ENCODE data around the gene IL12B. TPM values are rescaled to one million over a fixed set of nuclear protein-coding genes. Genes with fewer than 3 reads are reported as not detected.

The IL12B gene
- total and polyA plus RNA-seq, 4 donors, result 0.08 to 0.11 TPM; not detected in 2

- no peak for ATAC-seq (ENCODE audit: insufficient read depth, low FRiP score)
- Histone ChIP-seq H3K4me3 (no peak overlapping the region), H3K27me3 (ENCODE audit: control insufficient read depth in 3 of 3, insufficient read depth in 3 of 3, low read length in 2 of 3) (no peaks in the 10 kb centered on the region), H3K9me3 (ENCODE audit: control insufficient read depth in 4 of 4, insufficient read depth in 3 of 4, low read length in 3 of 4) (no peaks in the 10 kb centered on the region), H3K27ac (ENCODE audit: low read depth in 1 of 2, low read length in 1 of 2) (no peak overlapping the region), H3K9ac (ENCODE audit: insufficient read depth in 1 of 2, low read length in 2 of 2) (no peak overlapping the region), H3K4me1 (ENCODE audit: control insufficient read depth in 5 of 5, insufficient read depth in 5 of 5, low read length in 5 of 5) (peaks cover 0 to 6% (median 4%) of the 10 kb centered on the region in 5 donors), H3K36me3 (ENCODE audit: control insufficient read depth in 4 of 4, insufficient read depth in 4 of 4, low read length in 4 of 4) (no peaks in the 10 kb centered on the region)
- DNase-seq, result peak in 2 of 3 donors; percentile 10 to 20
- no peak for TF ChIP-seq CTCF (IDR thresholded peaks at IDR 0.05; ENCODE audit: control extremely low read depth, extremely low read depth)
- 26 to 33% methylated on average over 1 of the region's 1 CpG for WGBS, 2 donors
Measured at GRCh38 chr5:159337016-159337955, 7.0 kb upstream of the IL12B start.

- no peak for ATAC-seq (ENCODE audit: insufficient read depth, low FRiP score)
- no peak overlapping the region for H3K9ac ChIP-seq (ENCODE audit: insufficient read depth in 1 of 2, low read length in 2 of 2)
Measured at GRCh38 chr5:159336586-159336985, 6.3 kb upstream of the IL12B start.

GRCh38 chr5:159333545-159333925, 3.2 kb upstream of the IL12B start:
- no peak for TF ChIP-seq CTCF (IDR thresholded peaks at IDR 0.05; ENCODE audit: control extremely low read depth, extremely low read depth)
- ATAC-seq (ENCODE audit: insufficient read depth, low FRiP score), result no peak
- no peak for DNase-seq
- WGBS, 2 donors, result 90 to 100% methylated on average over 1 of the region's 1 CpG
- no peak overlapping the region for H3K4me3 ChIP-seq
- H3K36me3 ChIP-seq (ENCODE audit: control insufficient read depth in 4 of 4, insufficient read depth in 4 of 4, low read length in 4 of 4), result no peaks in the 10 kb centered on the region
- no peak overlapping the region for H3K9ac ChIP-seq (ENCODE audit: insufficient read depth in 1 of 2, low read length in 2 of 2)
- H3K9me3 ChIP-seq (ENCODE audit: control insufficient read depth in 4 of 4, insufficient read depth in 3 of 4, low read length in 3 of 4), result no peaks in the 10 kb centered on the region
- H3K27me3 ChIP-seq (ENCODE audit: control insufficient read depth in 3 of 3, insufficient read depth in 3 of 3, low read length in 2 of 3), result peaks cover 0 to 11% (median 0%) of the 10 kb centered on the region in 3 donors
- H3K27ac ChIP-seq (ENCODE audit: low read depth in 1 of 2, low read length in 1 of 2), result no peak overlapping the region
- H3K4me1 ChIP-seq (ENCODE audit: control insufficient read depth in 5 of 5, insufficient read depth in 5 of 5, low read length in 5 of 5), result peaks cover 0 to 9% (median 0%) of the 10 kb centered on the region in 5 donors

More at GRCh38 chr5:159336586-159336985, 6.3 kb upstream of the IL12B start:
- Histone ChIP-seq H3K36me3 (ENCODE audit: control insufficient read depth in 4 of 4, insufficient read depth in 4 of 4, low read length in 4 of 4) (no peaks in the 10 kb centered on the region), H3K9me3 (ENCODE audit: control insufficient read depth in 4 of 4, insufficient read depth in 3 of 4, low read length in 3 of 4) (no peaks in the 10 kb centered on the region), H3K4me3 (no peak overlapping the region), H3K4me1 (ENCODE audit: control insufficient read depth in 5 of 5, insufficient read depth in 5 of 5, low read length in 5 of 5) (peaks cover 0 to 2% (median 0%) of the 10 kb centered on the region in 5 donors), H3K27ac (ENCODE audit: low read depth in 1 of 2, low read length in 1 of 2) (no peak overlapping the region), H3K27me3 (ENCODE audit: control insufficient read depth in 3 of 3, insufficient read depth in 3 of 3, low read length in 2 of 3) (no peaks in the 10 kb centered on the region)
- DNase-seq, result no peak
- 94 to 97% methylated on average over 5 of the region's 5 CpGs for WGBS, 2 donors
- no peak for TF ChIP-seq CTCF (IDR thresholded peaks at IDR 0.05; ENCODE audit: control extremely low read depth, extremely low read depth)

All from lung (tissue), 12 donors.